ENCODE measurements around the gene POR. TPM values are rescaled to one million over a fixed set of nuclear protein-coding genes. Genes with fewer than 3 reads are reported as not detected.

POR gene
- total RNA-seq, 1 experiment from 2014 or later = 45.1 TPM

DNA sequence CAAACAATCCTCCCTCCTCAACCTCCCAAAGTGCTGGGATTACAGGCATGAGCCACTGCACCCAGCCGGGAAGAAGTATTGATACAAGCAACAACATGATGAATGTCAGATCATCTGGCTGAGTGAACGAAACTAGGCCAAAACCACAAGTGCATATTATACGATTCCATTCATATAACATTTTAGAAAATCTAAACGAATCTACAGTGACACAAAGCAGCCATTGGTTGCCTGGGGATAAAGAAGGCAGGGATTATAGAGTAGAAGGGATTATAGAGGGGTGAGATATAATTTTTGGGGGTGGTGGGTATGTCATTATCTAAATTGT is 47.6 kb upstream of the POR start:
- Mint-ChIP-seq H3K9me3 (ENCODE audit: unreplicated experiment) (no peaks in the 10 kb centered on the region), H3K4me3 (ENCODE audit: unreplicated experiment) (no peak overlapping the region), H3K27ac (ENCODE audit: low read depth, unreplicated experiment) (no peak overlapping the region), H3K27me3 (ENCODE audit: insufficient read depth, unreplicated experiment) (no peaks in the 10 kb centered on the region), H3K4me1 (ENCODE audit: insufficient read depth, unreplicated experiment) (peaks cover 6% of the 10 kb centered on the region), H3K36me3 (ENCODE audit: insufficient read depth, unreplicated experiment) (no peaks in the 10 kb centered on the region)
- no TSS peak for BruUV-seq (replicated peaks)
- ChIA-PET CTCF (interaction anchor here (0.7 to 4.4 kb wide), 10 partner anchors 8 to 261 kb away, joined by 3 to 45 read pairs (median 4); partner anchors contain the start of gene RHBDD2), POLR2A (interaction anchor here (1.2 kb wide), 1 partner anchor 13 kb away, joined by 3 read pairs; no protein-coding TSS in a partner anchor)
- DNase-seq (ENCODE audit: unreplicated experiment) = no peak
- intact Hi-C loops (cut with micrococcal nuclease) = loop anchor here (2.0 kb wide), 1 partner anchor 263 kb away; no protein-coding TSS in a partner anchor
- TF ChIP-seq, protein P1, sequence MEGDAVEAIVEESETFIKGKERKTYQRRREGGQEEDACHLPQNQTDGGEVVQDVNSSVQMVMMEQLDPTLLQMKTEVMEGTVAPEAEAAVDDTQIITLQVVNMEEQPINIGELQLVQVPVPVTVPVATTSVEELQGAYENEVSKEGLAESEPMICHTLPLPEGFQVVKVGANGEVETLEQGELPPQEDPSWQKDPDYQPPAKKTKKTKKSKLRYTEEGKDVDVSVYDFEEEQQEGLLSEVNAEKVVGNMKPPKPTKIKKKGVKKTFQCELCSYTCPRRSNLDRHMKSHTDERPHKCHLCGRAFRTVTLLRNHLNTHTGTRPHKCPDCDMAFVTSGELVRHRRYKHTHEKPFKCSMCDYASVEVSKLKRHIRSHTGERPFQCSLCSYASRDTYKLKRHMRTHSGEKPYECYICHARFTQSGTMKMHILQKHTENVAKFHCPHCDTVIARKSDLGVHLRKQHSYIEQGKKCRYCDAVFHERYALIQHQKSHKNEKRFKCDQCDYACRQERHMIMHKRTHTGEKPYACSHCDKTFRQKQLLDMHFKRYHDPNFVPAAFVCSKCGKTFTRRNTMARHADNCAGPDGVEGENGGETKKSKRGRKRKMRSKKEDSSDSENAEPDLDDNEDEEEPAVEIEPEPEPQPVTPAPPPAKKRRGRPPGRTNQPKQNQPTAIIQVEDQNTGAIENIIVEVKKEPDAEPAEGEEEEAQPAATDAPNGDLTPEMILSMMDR (IDR thresholded peaks at IDR 0.05; ENCODE audit: unreplicated experiment) = no peak

GRCh38 chr7:75868153-75868552 is 46.8 kb upstream of the POR start:
- Mint-ChIP-seq H3K27me3 (ENCODE audit: insufficient read depth, unreplicated experiment) (no peaks in the 10 kb centered on the region), H3K4me3 (ENCODE audit: unreplicated experiment) (no peak overlapping the region), H3K27ac (ENCODE audit: low read depth, unreplicated experiment) (no peak overlapping the region), H3K9me3 (ENCODE audit: unreplicated experiment) (no peaks in the 10 kb centered on the region), H3K36me3 (ENCODE audit: insufficient read depth, unreplicated experiment) (no peaks in the 10 kb centered on the region), H3K4me1 (ENCODE audit: insufficient read depth, unreplicated experiment) (peaks cover 6% of the 10 kb centered on the region)
- TF ChIP-seq, protein P1 (IDR thresholded peaks at IDR 0.05; ENCODE audit: unreplicated experiment) = no peak
- DNase-seq (ENCODE audit: unreplicated experiment) = no peak
- intact Hi-C loops (cut with micrococcal nuclease) = no loop called here
- no TSS peak for BruUV-seq (replicated peaks)
- ChIA-PET POLR2A (no interaction called here), CTCF (interaction anchor here (0.6 to 1.3 kb wide), 2 partner anchors 153 to 449 kb away, joined by 3 to 7 read pairs; no protein-coding TSS in a partner anchor)

DNA sequence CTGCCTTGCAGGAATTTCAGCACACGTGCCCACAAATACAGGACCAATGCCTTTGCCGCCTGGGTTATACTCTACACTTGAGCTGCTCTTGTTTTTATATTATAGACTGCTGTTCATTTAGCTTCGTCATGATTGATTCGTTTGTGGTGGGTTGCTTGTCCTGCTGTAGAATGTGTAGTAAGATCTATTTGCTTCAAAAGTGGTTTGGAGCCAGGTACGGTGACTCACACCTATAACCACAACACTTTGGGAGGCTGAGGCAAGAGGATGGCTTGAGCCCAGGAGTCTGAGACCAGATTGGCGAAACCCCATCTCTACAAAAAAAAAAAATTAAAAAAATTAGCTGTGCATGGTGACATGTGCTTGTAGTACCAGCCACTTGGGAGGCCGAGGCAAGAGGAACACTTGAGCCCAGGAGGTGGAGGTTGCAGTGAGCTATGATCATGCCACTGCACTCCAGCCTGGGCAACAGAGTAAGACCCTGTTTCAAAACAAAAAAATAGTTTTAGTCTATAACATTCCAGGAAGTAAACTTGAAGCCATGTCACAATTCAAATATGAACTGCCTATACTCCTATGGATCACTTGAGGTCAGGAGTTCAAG is 45.1 kb upstream of the POR start:
- POLR2A ChIA-PET = interaction anchor here (0.8 to 1.0 kb wide), 2 partner anchors 106 to 178 kb away, joined by 4 to 5 read pairs; partner anchors contain the start of genes MDH2 and STYXL1
- peak; percentile 84 for DNase-seq (ENCODE audit: unreplicated experiment)
- intact Hi-C loops (cut with micrococcal nuclease) = no loop called here
- Mint-ChIP-seq H3K9me3 (ENCODE audit: unreplicated experiment) (no peaks in the 10 kb centered on the region), H3K4me1 (ENCODE audit: insufficient read depth, unreplicated experiment) (peaks cover 6% of the 10 kb centered on the region), H3K4me3 (ENCODE audit: unreplicated experiment) (no peak overlapping the region), H3K27ac (ENCODE audit: low read depth, unreplicated experiment) (no peak overlapping the region), H3K36me3 (ENCODE audit: insufficient read depth, unreplicated experiment) (no peaks in the 10 kb centered on the region), H3K27me3 (ENCODE audit: insufficient read depth, unreplicated experiment) (no peaks in the 10 kb centered on the region)
- TF ChIP-seq, protein P1 (IDR thresholded peaks at IDR 0.05; ENCODE audit: unreplicated experiment) = no peak
- CTCF ChIA-PET = interaction anchor here (0.6 to 1.4 kb wide), 3 partner anchors 107 to 260 kb away, joined by 3 to 4 read pairs (median 4); no protein-coding TSS in a partner anchor
- BruUV-seq (replicated peaks) = no TSS peak

DNA sequence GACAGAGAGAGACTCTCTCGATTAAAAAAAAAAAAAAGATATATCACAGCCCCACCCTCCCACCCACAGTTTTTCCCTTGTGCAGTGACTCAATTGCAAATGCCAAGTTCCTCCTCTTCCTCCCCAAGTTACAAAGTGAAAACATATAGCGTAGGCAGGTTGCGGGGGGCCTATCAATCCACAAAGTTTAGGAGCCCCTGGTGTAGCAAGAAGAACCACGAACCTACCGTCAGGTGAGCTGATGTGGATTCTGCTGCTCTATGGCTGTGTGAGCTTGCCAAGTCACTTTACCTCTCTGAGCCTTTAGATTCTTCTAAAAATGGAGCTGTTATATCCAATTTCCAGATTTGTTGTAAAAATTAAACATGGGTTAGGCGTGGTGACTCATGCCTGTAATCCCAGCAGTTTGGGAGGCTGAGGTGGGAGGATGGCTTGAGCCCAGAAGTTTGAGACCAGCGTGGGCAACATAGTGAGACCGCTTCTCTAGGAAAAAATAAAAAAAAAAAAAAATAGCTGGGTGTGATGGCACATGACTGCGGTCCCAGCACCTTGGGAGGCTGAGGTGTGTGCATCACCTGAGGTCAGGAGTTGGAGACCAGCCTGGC is 44.3 kb upstream of the POR start:
- intact Hi-C loops (cut with micrococcal nuclease) = no loop called here
- CTCF ChIA-PET = interaction anchor here (0.6 kb wide), 3 partner anchors 150 to 1461 kb away, joined by 3 to 4 read pairs (median 4); no protein-coding TSS in a partner anchor
- no peaks in the 10 kb centered on the region for H3K27me3 Mint-ChIP-seq (ENCODE audit: insufficient read depth, unreplicated experiment)
- no TSS peak for BruUV-seq (replicated peaks)
- POLR2A ChIA-PET = interaction anchor here (0.8 kb wide), 1 partner anchor 105 kb away, joined by 4 read pairs; no protein-coding TSS in a partner anchor
- no peak for DNase-seq (ENCODE audit: unreplicated experiment)
- TF ChIP-seq, protein P1 (IDR thresholded peaks at IDR 0.05; ENCODE audit: unreplicated experiment) = no peak
- H3K4me3 Mint-ChIP-seq (ENCODE audit: unreplicated experiment) = no peak overlapping the region
- H3K36me3 Mint-ChIP-seq (ENCODE audit: insufficient read depth, unreplicated experiment) = no peaks in the 10 kb centered on the region
- peaks cover 6% of the 10 kb centered on the region for H3K4me1 Mint-ChIP-seq (ENCODE audit: insufficient read depth, unreplicated experiment)
- H3K27ac Mint-ChIP-seq (ENCODE audit: low read depth, unreplicated experiment) = no peak overlapping the region
- H3K9me3 Mint-ChIP-seq (ENCODE audit: unreplicated experiment) = no peaks in the 10 kb centered on the region
